Testis (tissue), 3 donors: ENCODE results near the gene TMEM174. TPM values are rescaled to one million over a fixed set of nuclear protein-coding genes. Genes with fewer than 3 reads are reported as not detected.

Experiments used
- DNase-seq: peaks from one replicate; pipeline ENCODE4 v3.0.0-alpha.2; 2019
- H3K27ac ChIP-seq, 2 donors: fragments of 200-600 bp; sonication (generic); one replicate each; pipeline ENCODE4 v1.5.1; 2019
- H3K27me3 ChIP-seq: fragments of 200-600 bp; sonication (generic); one replicate; pipeline ENCODE4 v1.5.1; 2019
- H3K36me3 ChIP-seq: fragments of 200-600 bp; sonication (generic); one replicate; pipeline ENCODE4 v1.5.1; 2017; ENCODE audit warnings: low read depth; ENCODE audit errors: missing control alignments
- H3K4me1 ChIP-seq: fragments of 200-600 bp; sonication (generic); one replicate; pipeline ENCODE4 v1.5.1; 2019
- H3K4me3 ChIP-seq, 2 donors: fragments of 200-600 bp; sonication (generic); one replicate each; pipeline ENCODE4 v1.5.1; 2017 to 2019
- H3K9me3 ChIP-seq: fragments of 200-600 bp; sonication (generic); one replicate; pipeline ENCODE4 v1.5.1; 2017
- POLR2A ChIP-seq: fragments of 450-650 bp; IDR thresholded peaks from one replicate; pipeline ENCODE4 v1.6.1; 2017; ENCODE audit warnings: antibody characterized with exemption, mild to moderate bottlenecking, moderate library complexity
- WGBS, 2 donors: methylation state at CpG; one replicate each; pipeline ENCODE4 v1.1.5; 2018; 5-methylcytosine and 5-hydroxymethylcytosine counted together
- intact Hi-C: fragments of 100-400 bp; cut with DNase I; formaldehyde crosslinking; loops from one replicate; pipeline ENCODE4 v1.15.1; 2023; ENCODE audit warnings: low total_unique reads
- polyA plus RNA-seq: library from polyadenylated mRNA; stranded (reverse); fragments of 350-450 nt; fragmentation: Illumina TruSeq; extraction: RNeasy Lipid Tissue Mini Kit (QIAGEN cat#74804); gene quantifications from one replicate; pipeline ENCODE4 v1.2.3, GENCODE V29; 2014; ENCODE audit warnings: low read depth, low replicate concordance; ENCODE audit not compliant: insufficient read depth
- total RNA-seq, 2 donors: library from RNA; depleted of rRNA; stranded (reverse); fragments of >200 nt; gene quantifications; one replicate each; pipeline ENCODE4 v1.2.3, GENCODE V29; 2016
- TF ChIP-seq, protein P1 (sequence below), 3 experiments: fragments of 450-650 bp in 2 of 3; fragments of 200-600 bp in 1 of 3; sonication (generic) in 1 of 3; IDR thresholded peaks; one replicate each; pipeline ENCODE4 v1.5.1; 2016 to 2019; ENCODE audit warnings: antibody characterized with exemption in 3 of 3, mild to moderate bottlenecking in 2 of 3, moderate library complexity in 1 of 3

Gene TMEM174
- total and polyA plus RNA-seq, 3 donors from 2014 or later = not detected

DNA sequence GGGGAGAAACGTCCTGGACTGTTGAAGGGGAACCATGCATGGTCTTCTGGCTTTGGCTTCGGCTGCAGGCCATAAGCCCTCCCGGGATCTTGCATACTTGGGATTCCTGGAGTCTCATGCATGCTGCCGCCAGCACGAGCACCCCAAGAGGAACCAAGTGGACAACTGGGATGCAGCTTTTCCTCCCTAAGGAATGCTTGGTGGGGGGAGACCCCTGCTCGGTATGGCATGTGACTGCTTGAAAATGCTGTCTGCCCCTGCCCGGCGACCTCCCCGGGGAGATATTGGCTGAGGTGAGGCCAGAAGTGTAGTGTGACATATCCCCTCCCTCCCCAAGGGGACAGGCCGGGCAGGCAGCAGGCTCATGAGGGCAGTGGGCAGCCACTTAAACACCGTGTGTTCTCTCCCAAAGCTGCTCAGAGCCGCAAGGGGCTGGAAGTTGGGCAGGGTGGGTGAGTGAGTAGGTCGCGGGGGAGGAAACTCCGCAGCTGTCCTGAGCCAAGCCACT, 36.9 kb upstream of the TMEM174 start:
- H3K4me3 ChIP-seq = no peak overlapping the region
- no peaks in the 10 kb centered on the region for H3K27me3 ChIP-seq
- 21 to 44% methylated on average over 9 to 15 of the region's 15 CpGs for WGBS, 2 donors
- H3K4me1 ChIP-seq = no peaks in the 10 kb centered on the region
- no peak for DNase-seq
- no peaks in the 10 kb centered on the region for H3K36me3 ChIP-seq
- no peaks in the 10 kb centered on the region for H3K9me3 ChIP-seq
- no peak overlapping the region for H3K27ac ChIP-seq
- intact Hi-C loops = no loop called here
- TF ChIP-seq, protein P1, sequence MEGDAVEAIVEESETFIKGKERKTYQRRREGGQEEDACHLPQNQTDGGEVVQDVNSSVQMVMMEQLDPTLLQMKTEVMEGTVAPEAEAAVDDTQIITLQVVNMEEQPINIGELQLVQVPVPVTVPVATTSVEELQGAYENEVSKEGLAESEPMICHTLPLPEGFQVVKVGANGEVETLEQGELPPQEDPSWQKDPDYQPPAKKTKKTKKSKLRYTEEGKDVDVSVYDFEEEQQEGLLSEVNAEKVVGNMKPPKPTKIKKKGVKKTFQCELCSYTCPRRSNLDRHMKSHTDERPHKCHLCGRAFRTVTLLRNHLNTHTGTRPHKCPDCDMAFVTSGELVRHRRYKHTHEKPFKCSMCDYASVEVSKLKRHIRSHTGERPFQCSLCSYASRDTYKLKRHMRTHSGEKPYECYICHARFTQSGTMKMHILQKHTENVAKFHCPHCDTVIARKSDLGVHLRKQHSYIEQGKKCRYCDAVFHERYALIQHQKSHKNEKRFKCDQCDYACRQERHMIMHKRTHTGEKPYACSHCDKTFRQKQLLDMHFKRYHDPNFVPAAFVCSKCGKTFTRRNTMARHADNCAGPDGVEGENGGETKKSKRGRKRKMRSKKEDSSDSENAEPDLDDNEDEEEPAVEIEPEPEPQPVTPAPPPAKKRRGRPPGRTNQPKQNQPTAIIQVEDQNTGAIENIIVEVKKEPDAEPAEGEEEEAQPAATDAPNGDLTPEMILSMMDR (IDR thresholded peaks at IDR 0.05) = no peak
- TF ChIP-seq POLR2A = no peak

DNA sequence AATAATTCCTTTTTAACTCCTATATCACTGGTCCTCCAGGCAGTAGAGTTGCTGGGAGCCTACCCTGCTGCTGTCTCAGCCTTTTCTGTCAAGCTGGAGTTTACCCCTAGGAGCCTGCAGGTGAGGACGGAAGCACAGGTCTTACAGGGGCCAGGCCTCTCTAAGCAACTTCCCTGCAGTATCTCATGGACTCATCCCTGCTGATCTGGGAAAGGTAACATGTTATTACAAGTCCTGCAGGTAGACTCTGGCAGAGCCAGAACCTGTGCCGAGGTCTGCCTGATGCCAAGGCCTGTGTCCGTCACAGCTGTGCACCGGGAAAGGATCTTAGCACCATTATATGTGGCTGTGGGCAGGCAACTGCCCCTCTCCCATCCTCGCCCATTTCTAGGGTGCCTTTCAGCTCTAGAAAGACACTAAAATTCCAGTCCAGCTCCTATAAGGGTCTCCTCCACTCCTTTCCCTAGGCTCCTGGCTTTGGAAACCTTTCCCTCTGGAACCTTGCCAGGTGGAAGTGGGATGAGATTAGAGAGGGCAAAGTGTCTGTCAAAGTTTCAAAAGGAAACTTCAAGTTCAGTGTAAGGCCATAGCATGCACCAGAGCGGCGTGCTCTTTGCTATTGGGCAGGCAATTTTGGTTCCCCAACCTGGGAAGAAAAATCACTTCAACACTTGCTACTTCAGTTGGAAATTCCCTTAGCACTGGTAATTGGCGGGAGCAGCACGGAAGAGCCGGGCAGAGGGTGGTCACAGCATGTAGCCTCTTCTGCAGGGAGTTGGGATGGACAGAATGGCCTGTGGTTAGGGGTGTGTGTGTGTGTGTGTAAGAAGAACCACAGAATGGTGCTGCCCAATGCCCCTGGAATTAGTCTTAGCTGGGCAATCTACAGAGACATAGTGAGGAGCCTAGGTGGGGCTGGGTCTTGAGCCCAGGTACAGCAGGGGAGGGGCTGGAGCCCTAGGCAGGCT, 35.1 kb upstream of the TMEM174 start:
- WGBS, 2 donors = 57 to 81% methylated on average over 8 to 10 of the region's 10 CpGs
- no peak for DNase-seq
- intact Hi-C loops = no loop called here
- H3K27me3 ChIP-seq = no peaks in the 10 kb centered on the region
- TF ChIP-seq, protein P1 (IDR thresholded peaks at IDR 0.05) = no peak
- no peak for TF ChIP-seq POLR2A
- no peaks in the 10 kb centered on the region for H3K36me3 ChIP-seq
- no peaks in the 10 kb centered on the region for H3K4me1 ChIP-seq
- no peak overlapping the region for H3K27ac ChIP-seq
- H3K9me3 ChIP-seq = no peaks in the 10 kb centered on the region
- H3K4me3 ChIP-seq = no peak overlapping the region

DNA sequence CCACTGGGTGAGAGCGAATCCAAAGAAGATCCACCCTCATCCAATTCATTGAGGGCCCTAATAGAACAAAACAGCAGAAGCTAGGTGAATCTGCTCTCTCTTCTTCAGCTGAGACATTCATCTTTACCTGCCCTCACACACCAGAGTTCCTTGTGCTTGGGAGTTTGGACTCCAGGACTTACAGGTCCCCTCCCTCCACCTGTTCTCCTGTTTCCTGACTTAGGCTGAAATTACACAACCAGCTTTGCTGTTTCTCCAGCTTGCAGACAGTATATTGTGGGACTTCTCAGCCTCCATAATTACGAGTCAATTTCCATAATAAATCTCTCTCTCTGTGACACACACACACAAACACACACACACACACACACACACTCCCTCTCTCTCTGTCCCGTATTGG, 33.5 kb upstream of the TMEM174 start:
- intact Hi-C loops = no loop called here
- no peak for TF ChIP-seq POLR2A
- TF ChIP-seq, protein P1 (IDR thresholded peaks at IDR 0.05) = no peak
- 70 to 80% methylated on average over 3 of the region's 3 CpGs for WGBS, 2 donors
- Histone ChIP-seq H3K9me3 (no peaks in the 10 kb centered on the region), H3K4me3 (no peak overlapping the region), H3K4me1 (no peaks in the 10 kb centered on the region), H3K27ac (no peak overlapping the region), H3K27me3 (no peaks in the 10 kb centered on the region), H3K36me3 (no peaks in the 10 kb centered on the region)
- no peak for DNase-seq

DNA sequence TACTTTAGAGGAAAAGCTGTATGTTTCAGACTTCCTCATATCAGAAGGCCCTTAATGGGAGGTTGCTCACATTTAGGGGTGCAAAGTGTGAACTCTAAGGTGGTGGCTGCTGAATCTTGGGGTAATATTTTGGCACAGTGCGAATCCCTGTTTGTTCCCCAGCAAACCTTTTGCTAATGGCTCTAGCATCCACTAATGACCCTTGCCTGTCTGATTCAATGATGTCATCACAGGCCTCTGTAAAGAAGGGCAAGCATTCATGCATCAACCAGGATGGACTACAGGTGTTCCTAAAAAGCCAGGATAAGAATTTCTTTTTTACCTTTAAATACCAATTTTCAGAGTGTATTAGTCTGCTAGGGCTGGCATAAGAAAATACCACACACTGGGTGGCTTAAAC, 32.2 kb upstream of the TMEM174 start:
- no peak for DNase-seq
- Histone ChIP-seq H3K4me1 (no peaks in the 10 kb centered on the region), H3K9me3 (no peaks in the 10 kb centered on the region), H3K4me3 (no peak overlapping the region), H3K36me3 (no peaks in the 10 kb centered on the region), H3K27me3 (no peaks in the 10 kb centered on the region), H3K27ac (no peak overlapping the region)
- 91 to 100% methylated on average over 1 of the region's 1 CpG for WGBS, 2 donors
- intact Hi-C loops = no loop called here
- TF ChIP-seq POLR2A = no peak
- TF ChIP-seq, protein P1 (IDR thresholded peaks at IDR 0.05) = no peak
